Measurements from ENCODE around the gene ZNF57. TPM values are rescaled to one million over a fixed set of nuclear protein-coding genes. Genes with fewer than 3 reads are reported as not detected.
"Not testable (repeated sequence)": the region's sequence is repeated elsewhere in the genome, so short reads cannot be mapped to it uniquely, and the experiment has no call there.

Gene ZNF57
- total RNA-seq = 1.8 TPM
- long read RNA-seq, transcript ZNF57-201 (4 exons, 2,003 nt) = major isoform, 10 of 13 reads
- long read RNA-seq, partial matches to known transcripts = 0 of 13 reads
- long read RNA-seq, other reads (novel, unspliced or antisense) = 3 of 13 reads

DNA sequence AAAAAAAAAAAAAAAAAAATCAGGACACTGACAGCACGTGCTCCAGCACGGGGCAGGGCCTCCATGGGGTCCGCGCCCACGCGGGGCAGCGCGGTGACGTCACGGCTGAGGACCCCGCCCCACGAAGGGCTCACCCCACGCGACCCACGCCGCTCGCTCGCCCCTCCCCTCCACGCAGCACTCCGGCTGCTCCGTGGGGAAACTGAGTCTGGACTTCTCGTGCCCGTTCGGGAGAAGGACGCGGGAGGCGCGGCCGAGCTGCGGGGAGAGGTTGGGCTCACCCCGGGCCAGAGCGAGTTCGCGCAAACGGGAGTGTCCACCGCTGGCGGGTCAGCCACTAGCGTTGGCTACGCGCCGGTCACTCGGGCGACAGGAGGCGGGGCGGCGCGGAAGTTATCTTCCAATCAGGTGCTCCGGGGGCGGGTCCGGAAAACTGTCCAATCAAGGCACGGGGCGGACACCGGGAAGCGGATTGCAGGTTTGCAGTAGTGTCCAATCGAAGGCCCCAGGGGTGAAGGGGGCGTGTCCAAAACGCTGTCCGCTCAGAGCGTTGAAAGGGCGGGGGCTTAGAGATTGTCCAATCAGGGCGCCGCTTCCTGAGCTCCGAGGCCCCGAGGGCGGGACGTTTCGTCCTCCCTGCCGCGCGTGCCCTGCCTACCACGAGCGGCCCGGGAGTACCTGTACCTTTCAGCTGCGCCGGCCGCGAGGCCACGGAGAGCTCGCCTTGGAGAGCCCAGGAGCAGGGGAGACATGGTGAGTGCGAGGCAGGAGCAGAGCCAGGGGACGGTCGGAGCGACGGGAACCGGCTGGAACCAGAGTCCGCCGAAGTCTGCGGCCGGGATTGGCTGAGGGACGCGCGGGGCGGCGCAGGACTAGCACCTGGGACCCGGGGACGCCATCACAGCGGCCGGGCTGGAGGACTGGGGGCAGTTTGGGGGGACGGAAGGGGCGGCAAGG lies at the start of gene ZNF57:
Gene ZNF57, plus strand, starts transcription at position 633 of the 957 bp plus-strand sequence. Its CDS starts 118 bp downstream, at position 751.
- DNase-seq (ENCODE audit: low spot score) = peak; percentile 99
- intact Hi-C loops (cut with DNase I) = loop anchor here (5.0 kb wide), 1 partner anchor 42 kb away; the partner anchor contains the start of gene ZNF77

DNA sequence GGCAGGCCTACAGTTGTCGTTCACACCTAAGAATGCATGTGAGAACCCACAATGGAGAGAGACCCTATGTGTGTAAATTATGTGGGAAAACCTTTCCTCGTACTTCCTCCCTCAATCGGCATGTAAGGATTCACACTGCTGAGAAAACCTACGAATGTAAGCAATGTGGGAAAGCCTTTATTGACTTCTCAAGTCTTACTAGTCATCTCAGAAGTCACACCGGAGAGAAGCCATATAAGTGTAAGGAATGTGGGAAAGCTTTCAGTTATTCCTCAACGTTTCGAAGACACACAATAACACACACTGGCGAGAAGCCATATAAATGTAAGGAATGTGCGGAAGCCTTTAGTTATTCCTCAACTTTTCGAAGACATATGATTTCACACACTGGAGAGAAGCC lies 48.1 kb upstream of the ZNF57 start:
- no peak for DNase-seq (ENCODE audit: low spot score)
- intact Hi-C loops (cut with DNase I) = no loop called here

DNA sequence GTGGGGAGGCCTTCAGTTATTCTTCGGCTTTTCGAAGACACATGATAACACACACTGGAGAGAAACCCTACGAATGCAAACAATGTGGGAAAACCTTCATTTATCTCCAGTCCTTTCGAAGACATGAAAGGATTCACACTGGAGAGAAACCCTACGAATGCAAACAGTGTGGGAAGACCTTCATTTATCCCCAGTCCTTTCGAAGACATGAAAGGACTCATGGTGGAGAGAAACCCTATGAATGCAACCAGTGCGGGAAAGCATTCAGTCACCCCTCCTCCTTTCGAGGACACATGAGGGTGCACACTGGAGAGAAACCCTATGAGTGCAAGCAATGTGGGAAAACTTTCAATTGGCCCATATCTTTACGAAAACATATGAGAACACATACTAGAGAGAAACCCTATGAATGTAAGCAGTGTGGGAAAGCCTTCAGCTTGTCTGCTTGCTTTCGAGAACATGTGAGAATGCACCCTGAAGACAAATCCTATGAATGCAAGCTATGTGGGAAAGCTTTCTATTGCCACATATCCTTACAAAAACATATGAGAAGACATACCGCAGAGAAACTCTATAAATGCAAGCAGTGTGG lies 47.6 kb upstream of the ZNF57 start:
- DNase-seq (ENCODE audit: low spot score) = no peak
- intact Hi-C loops (cut with DNase I) = no loop called here

DNA sequence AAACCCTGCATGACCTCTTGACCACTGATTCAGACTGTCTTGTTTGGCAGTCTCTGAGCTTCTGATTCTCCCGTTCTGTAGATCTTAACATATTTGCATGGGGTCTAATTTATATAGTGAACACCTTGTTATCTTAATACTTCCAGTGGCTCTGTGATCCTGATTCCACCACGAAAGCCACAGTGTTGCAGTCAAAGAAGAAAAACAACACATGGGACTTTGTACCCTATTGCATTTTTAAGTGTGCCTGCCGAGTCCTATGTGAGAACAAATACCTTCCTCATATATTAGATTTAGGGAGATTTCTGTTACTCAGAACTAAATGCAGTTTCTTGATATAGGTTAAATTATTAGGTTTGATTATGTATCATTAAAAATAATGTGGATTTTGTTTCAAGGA lies 45.9 kb upstream of the ZNF57 start:
- intact Hi-C loops (cut with DNase I) = no loop called here
- DNase-seq (ENCODE audit: low spot score) = no peak

DNA sequence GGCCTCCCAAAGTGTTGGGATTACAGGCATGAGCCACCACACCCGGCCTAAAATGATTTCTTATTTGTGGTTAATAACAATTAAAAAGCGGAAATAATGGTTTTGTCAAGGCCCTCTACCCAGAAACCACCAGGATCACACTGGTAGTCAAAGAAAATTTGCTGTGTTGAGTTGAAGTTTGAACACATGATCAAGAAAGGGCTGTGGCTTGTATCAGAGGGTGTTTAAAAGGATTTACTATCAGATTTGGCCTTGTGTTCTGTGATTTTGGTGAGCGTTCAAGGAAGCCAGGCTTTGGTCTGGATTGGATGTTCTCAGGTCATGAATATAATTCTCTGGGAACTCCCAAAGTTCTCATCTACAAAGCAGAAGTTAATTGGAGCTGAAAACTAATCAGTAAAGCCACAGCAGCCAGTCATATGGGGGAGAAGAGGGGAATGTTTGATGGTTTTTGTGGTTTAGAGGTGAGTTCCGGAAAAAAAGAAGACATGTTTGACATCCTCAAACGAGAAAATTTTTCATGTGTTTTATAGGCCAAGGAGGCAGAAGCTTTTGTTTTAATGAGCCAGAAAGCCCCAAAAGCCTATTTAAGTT lies 44.2 kb upstream of the ZNF57 start:
- intact Hi-C loops (cut with DNase I) = no loop called here
- DNase-seq (ENCODE audit: low spot score) = no peak

DNA sequence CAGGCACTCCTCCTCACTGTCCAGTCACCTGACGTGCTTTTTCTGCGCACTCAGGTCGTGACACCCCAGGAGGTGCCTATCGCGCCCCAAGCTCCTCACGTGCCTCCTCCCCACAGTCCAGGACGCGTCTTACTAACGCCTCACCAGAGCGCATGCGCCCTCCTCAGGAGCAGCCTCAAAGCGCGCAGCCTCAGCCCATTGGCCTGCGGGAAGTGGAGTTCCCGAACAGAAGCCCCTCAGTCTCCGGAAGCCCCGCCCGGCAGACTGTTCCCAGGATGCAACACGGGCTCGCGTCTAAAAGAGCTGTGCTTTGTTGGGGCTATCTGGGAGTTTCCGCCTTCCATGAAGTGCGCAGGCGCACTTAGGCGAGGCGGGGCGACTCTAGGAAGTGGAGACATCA lies 41.9 kb upstream of the ZNF57 start:
- intact Hi-C loops (cut with DNase I) = no loop called here
- no peak for DNase-seq (ENCODE audit: low spot score)

DNA sequence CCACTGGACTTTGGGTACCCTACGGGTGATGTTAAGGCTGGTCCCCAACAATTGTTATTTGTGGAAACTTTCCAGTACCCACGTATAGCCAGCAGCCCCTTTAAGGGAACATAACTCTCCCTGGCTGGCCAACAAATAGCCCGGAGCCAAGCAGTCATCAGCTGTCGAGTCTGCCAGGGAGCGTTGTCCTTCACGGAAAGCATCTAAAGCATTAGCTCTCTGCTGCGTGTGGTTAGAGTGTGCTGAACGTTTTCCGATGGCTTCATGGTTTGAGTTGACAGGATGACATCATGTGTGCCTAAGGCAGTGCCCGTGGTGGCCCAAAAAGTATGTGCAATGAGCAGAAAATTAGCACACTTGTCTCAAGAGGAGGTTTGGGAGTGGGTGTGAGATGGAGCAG lies 36.9 kb upstream of the ZNF57 start:
- intact Hi-C loops (cut with DNase I) = no loop called here
- no peak for DNase-seq (ENCODE audit: low spot score)

DNA sequence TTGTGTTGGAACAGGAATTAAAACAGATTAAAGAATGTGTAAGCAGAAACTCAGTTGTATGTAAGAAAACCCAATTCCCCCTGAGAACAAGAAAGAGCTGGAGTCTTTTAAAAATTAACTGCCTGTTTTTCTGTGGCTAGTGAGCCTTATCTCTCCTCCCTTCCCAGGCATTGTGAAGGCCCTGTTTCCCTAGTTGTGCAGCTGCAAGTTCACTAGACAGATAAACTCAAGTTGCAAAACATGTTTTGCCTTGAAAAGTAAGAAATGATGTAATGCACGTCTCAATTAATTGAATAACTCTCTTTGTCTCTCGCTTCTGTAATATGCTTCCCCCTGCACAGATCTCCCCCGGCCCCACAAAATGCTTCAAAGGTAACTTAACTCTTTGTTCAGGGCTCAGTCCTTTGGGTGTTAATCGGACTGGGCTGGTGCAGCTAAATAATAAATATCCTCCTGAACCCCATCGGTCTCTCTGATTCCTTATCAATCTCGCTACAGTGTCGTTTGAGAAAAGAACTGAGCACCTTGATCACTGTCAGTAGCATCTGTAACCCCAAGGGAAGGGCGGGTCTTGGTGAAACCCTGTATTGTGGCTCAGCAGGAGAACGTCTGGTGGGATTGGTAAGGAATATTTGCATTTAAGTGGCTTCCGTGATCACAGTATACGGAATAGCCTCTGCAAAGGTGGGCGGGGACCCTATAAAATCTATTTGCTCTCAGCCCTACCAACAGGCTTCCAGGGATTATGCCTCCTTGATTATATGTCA lies 35.2 kb upstream of the ZNF57 start:
- intact Hi-C loops (cut with DNase I) = no loop called here
- no peak for DNase-seq (ENCODE audit: low spot score)

DNA sequence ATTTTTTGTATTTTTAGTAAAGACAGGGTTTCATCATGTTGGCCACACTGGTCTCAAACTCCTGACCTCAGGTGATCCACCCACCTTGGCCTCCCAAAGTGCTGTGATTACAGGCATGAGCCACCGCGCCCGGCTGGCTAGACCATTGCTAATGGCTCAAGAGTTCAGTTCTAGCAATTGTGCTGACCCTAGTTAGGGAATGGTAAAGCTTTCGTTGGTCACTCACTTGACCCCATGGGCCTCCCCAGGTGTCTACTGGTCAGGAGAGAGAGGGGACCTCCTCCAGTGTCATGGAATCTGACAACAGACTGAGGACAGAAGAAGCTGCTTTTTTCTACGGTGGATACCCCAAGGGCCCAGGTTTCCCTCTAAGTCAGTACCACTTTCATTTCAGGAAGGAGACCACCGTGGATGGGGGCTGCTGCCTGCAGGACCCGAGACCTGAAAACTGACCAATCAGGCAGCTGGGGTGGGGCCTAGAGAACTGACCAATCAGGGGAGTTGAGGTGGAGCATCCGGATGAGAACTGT lies 34.2 kb upstream of the ZNF57 start:
- intact Hi-C loops (cut with DNase I) = no loop called here
- DNase-seq (ENCODE audit: low spot score) = no peak

DNA sequence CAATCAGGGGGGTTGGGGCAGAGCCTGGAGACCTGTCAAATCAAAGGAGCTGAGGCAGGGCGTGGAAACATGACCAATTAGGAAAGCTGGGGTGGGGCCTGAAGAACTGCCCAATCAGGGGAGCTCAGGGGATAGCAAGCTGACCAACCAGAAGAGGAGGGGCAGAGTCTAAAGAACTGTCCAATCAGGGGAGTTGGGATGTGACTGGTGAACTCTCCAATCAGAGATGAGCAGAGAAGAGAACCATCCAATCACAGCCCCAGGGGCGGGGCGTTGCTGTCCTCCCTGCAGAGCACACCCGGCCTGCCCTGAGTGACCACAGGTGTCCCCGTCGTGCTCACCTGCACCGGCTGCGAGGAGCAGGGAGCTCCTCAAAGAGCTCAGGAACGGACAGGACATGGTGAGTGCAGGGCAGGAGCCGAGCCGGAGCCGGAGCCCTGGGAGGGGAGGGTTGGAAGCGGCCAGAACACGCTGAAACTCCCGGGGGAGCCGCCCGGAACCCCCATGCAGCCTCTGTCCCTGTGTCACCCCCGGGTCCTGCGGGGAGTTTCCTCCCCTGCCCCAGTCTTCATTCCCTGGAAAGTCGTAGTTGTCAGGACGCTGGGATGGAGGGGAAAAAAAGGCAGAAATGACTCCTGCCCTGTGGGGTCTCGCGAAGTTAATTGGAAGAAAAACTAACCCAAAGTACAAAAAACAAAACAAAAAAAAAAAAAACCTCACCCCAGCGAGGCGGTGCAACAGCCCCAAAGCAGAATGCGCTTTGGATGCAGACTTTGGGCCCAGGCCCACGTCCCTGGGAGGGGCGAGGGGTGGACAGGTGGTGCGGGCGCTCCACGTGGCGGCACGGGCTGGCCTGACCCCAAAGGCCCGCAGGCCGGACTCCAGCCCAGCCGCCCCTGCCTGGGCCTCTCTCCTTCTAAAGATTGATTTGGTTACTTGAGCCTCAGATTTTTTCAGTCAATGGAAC lies 33.4 kb upstream of the ZNF57 start, which contains the start of gene ZNF556:
Gene ZNF556, plus strand, starts transcription at position 311 of the 967 bp plus-strand sequence. Its CDS starts 87 bp downstream, at position 398.
- intact Hi-C loops (cut with DNase I) = no loop called here
- DNase-seq (ENCODE audit: low spot score) = no peak

DNA sequence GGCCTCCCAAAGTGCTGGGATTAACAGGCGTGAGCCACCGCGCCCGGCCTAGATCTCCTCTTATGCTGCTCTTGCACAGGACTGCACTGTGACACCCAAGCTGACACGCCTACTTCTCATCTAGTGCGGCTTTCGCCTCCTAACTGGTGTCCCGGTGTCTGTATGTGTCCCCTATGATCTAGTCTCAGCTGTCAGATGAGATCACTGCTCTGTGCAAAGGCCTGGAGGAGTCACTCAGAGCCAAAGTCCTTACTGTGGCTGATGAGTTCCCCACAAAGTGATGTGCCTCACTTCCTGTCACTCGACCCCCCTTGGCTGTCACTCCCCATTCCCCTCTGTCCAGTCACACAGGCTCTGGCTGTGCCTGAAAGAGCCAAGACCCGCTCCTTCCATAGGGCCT lies 31.1 kb upstream of the ZNF57 start:
- no peak for DNase-seq (ENCODE audit: low spot score)
- intact Hi-C loops (cut with DNase I) = loop anchor here (5.0 kb wide), 1 partner anchor 222 kb away; no protein-coding TSS in a partner anchor

DNA sequence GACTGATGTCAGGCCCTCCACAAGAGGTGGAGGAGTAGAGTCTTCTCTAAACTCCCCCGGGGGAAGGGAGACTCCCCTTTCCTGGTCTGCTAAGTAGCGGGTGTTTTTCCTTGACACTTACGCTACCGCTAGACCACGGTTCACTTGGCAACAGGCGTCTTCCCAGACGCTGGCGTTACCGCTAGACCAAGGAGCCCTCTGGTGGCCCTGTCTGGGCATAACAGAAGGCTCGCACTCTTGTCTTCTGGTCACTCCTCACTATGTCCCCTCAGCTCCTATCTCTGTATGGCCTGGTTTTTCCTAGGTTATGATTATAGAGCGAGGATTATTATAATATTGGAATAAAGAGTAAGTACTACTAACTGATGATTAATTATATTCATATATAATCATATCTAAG lies 28.6 kb upstream of the ZNF57 start:
- DNase-seq (ENCODE audit: low spot score) = not testable (repeated sequence)
- intact Hi-C loops (cut with DNase I) = loop anchor here (5.0 kb wide), 1 partner anchor 225 kb away; no protein-coding TSS in a partner anchor

DNA sequence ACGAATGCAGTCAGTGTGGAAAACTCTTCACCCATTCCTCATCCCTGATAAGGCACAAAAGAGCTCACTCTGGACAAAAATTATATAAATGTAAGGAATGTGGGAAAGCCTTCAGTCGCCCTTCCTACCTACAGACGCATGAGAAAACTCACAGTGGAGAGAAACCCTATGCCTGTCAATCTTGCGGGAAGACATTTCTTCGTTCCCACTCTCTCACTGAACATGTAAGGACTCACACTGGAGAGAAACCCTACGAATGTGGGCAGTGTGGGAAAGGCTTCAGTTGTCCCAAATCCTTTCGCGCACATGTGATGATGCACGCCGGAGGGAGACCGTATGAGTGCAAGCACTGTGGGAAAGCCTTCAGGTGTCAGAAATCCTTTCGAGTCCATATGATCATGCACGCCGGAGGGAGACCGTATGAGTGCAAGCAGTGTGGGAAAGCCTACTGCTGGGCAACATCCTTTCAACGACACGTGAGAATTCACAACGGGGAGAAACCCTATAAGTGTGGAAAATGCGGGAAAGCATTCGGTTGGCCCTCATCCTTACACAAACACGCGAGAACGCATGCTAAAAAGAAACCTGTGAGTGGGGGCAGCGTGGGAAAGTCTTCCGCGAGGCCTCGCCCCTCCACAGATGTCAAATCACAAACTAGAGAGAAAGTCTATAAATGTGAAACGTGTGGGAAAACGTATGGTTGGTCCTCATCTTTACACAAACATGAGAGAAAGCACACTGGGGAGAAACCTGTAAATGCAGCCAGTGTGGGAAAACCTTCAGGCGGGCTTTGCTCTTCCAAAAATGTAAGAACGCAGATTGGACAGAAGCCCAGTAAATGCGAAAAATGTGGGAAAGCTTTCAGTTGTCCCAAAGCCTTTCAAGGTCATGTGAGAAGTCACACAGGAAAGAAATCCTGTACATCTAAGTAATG lies 23.1 kb upstream of the ZNF57 start:
- intact Hi-C loops (cut with DNase I) = no loop called here
- DNase-seq (ENCODE audit: low spot score) = no peak

DNA sequence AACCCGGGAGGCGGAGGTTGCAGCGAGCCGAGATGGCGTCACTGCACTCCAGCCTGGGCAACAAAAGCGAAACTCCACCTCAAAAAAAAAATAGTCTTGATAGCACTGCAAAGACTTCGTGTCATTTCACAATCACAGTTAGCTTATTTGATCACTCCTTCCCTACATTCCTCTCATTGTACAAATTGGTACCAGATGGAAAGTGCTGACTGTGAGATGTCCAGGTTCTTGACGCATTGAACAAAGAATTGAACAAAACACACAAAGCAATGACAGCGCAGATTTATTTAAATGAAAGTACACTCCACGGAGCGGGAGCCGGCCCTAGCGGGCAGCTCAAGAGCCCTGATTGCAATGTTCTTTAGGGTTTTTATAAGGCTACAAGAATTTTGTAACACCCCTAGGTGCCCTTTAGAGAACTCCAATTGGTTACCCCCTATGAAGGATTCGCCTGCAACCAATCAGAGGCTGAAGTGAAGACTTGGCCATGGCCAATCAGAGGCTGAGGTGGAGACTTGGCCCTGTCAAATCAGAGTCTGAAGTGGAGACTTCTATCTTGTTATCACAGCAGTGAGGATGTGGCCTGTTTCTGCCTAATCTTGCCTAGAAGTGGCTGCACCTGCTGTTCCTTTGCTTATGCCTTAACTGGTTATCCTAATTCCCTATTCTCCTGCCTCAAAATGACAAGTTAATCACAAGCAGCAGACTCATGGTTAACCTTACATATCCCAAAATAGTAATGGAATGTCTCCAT lies 16.9 kb upstream of the ZNF57 start:
- intact Hi-C loops (cut with DNase I) = no loop called here
- no peak for DNase-seq (ENCODE audit: low spot score)

DNA sequence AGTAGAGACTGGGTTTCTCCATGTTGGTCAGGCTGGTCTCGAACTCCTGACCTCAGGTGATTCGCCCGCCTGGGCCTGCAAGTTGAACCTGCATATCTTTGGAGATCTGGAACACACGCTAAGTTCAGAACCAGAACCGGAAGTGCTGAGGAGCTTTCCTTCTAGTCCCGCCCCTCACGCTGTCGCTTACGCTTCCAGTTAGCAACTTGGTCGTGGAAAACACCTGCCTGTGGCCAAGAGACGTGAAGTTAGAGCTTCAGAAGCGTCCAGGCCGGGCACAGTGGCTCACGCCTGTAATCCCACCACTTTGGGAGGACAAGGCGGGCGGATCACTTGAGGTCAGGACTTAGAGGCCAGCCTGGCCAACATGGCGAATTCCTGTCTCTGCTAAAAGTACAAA lies 15.0 kb upstream of the ZNF57 start:
- no peak for DNase-seq (ENCODE audit: low spot score)
- intact Hi-C loops (cut with DNase I) = no loop called here

DNA sequence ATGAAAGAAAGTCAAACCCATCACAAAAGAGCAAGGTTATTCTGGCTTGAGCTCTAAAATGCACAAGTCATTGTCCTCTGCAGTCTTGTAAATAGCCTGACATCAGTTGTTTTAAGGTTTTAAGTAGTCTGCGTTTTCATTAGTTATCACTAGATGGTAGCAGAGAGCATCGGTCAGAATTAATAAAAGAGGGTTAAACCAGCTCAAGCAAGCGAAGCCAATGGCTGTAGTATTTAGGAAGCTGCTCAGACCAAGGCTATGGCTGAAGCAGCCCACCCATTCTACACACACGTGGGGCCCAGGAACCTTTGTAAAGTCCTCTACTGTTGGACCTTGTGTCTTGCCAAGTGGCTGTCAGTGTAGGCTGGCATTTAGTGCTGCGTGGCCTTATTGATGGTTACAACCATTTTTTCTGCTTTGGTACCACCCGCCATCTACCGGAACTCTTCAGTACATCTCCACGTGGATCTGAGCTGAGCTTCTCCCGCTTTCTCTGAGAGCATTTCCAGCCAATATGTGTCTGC lies 13.3 kb upstream of the ZNF57 start:
- no peak for DNase-seq (ENCODE audit: low spot score)
- intact Hi-C loops (cut with DNase I) = no loop called here

All from cardiac septum (tissue), 1 donor.